Activated naive CD8-positive, alpha-beta T cell treated with anti-CD3 and anti-CD28 coated beads, Interleukin-2, amount 10 ng/mL, durations not matched to agents 7 days and 5 days (primary cell): ENCODE results near the gene RPL31. TPM values are rescaled to one million over a fixed set of nuclear protein-coding genes. Genes with fewer than 3 reads are reported as not detected.

Source experiments
- ATAC-seq: fragments of 150-1000 bp; cut with Tn5 transposase; one replicate; pipeline ENCODE4 v1.10.0; 2021; ENCODE audit warnings: low read depth, moderate library complexity
- POLR2A ChIA-PET: fragments of 350-600 bp; sonication (Branson Sonifier 250); formaldehyde crosslinking; loops from one replicate; lab custom pipeline; 2021; ENCODE audit warnings: antibody characterized with exemption; lab: Charles Lee
- DNase-seq: peaks from one replicate; pipeline ENCODE4 v3.0.0; 2021
- H3K27ac Mint-ChIP-seq: one replicate; pipeline ENCODE4 v1.8.0; 2022; ENCODE audit warnings: mild to moderate bottlenecking, mixed read lengths
- H3K27me3 Mint-ChIP-seq: one replicate; pipeline ENCODE4 v1.8.0; 2022; ENCODE audit warnings: mild to moderate bottlenecking, moderate library complexity, mixed read lengths
- H3K36me3 Mint-ChIP-seq: one replicate; pipeline ENCODE4 v1.8.0; 2021; ENCODE audit warnings: mild to moderate bottlenecking, mixed read lengths
- H3K4me1 Mint-ChIP-seq: one replicate; pipeline ENCODE4 v1.8.0; 2021; ENCODE audit warnings: mixed read lengths
- H3K4me3 Mint-ChIP-seq: one replicate; pipeline ENCODE4 v1.8.0; 2022; ENCODE audit warnings: mild to moderate bottlenecking, moderate library complexity, mixed read lengths
- H3K9me3 Mint-ChIP-seq: one replicate; pipeline ENCODE4 v1.8.0; 2021; ENCODE audit warnings: mixed read lengths
- total RNA-seq, 2 experiments: library from RNA; stranded (reverse); gene quantifications; one replicate each; pipeline ENCODE4 v1.2.3, GENCODE V29; 2021

RPL31 gene
- total RNA-seq, 2 experiments from 2014 or later: 1,575 to 1,632 TPM

DNA sequence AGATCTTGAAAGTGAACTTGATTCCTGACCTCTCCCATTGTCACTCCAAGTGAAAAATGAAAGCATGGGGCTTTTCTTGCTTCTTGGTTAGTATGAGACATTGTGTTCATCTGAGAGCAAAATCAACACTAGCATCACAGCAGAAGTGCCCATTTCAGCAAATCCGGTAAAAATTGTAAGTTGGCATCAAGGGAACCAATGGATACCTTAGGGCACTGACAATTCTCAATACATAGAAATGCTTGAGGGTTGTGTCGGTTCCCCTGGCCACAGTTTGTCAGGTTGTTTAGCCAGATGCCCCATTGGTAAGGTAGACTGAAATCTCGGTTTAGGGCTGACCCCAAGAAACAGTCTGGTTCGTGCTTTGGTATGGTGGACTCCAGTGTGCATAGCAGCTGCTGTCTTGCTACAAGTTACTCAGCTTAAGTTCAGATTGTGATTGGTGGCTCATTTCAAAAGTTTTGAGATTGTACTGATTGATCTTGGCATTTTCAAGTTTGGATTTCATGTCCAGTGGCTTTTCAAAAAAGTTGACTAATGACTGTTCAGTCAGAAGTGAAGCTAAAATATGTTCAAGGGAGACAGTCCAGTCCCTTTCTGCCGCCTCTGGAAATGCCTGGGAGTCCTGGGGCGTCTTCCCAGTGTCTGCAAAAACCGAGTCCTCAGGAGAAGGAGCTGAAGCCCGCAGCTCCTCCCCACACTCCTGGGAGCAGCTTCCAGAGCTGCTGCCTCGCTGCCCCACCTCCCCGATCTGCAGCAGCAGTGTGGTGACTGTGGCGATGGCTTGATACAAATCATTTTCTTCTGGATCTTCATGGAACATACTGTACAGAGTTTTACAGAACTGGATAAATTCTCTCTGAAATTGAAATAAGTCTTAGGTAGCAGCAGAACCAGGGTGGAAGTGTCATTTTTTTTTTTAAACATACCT, 5.6 kb downstream of the RPL31 start:
- ATAC-seq (no peak), DNase-seq (no peak)
- Mint-ChIP-seq H3K4me1 (peaks cover 35% of the 10 kb centered on the region), H3K4me3 (no peak overlapping the region), H3K9me3 (no peaks in the 10 kb centered on the region), H3K27ac (no peak overlapping the region), H3K27me3 (no peaks in the 10 kb centered on the region), H3K36me3 (peaks cover 43% of the 10 kb centered on the region)
- POLR2A ChIA-PET: interaction anchor here (0.6 to 0.9 kb wide), 2 partner anchors 17 to 24 kb away, joined by 3 read pairs; no protein-coding TSS in a partner anchor

DNA sequence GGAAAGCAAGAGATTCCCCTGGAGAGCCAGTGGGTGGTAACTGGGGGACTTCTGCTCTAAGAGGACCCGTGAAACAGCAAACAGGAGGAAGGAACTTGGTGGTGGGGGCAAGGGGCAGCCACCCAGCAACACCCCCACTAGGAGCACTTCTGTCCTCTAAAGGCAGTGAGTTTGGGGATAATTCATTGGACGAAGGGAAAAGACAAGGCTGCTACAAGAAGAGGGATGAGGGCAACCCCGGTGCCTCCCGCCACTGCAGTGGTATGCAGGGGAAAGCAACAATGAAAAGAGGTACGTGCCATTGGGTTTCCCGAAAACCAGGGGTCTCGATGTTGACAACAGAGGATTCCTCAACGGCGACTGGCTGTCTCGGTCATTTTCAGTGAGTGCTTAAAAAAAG, 9.1 kb downstream of the RPL31 start:
- POLR2A ChIA-PET: no interaction called here
- ATAC-seq: no peak
- no peak overlapping the region for H3K27ac Mint-ChIP-seq
- H3K27me3 Mint-ChIP-seq: no peaks in the 10 kb centered on the region
- peaks cover 8% of the 10 kb centered on the region for H3K4me1 Mint-ChIP-seq
- H3K36me3 Mint-ChIP-seq: peaks cover 31% of the 10 kb centered on the region
- no peaks in the 10 kb centered on the region for H3K9me3 Mint-ChIP-seq
- DNase-seq: no peak
- no peak overlapping the region for H3K4me3 Mint-ChIP-seq

DNA sequence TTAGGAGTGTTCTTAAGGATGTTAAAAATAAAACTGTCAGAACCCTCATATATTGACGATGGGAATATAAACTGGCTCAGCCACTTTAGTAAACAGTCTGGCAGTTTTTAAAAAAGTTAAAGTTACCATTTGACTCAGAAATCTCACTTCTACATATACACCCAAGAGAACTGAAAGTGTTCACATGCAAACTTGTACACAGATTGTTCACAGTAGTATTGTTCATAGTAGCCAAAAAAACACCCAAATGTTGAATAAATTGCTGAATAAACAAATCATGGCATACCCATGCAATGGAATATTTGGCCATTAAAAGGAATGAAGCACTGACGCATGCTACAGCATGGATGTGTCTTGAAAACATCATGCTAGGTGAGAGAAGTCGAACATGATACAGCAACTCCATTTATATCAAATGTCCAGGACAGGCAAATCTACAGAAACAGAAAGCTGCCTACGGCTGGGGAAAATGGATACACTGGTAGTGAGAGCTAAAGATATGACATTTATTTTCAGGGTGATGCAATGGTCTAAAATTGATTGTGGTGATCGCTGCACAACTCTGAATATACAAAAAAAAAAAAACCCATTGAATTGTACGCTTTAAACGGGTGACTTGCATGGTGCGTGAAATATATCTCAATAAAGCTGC, 10.1 kb downstream of the RPL31 start:
- Mint-ChIP-seq H3K36me3 (peaks cover 28% of the 10 kb centered on the region), H3K4me3 (no peak overlapping the region), H3K4me1 (peaks cover 5% of the 10 kb centered on the region), H3K27me3 (no peaks in the 10 kb centered on the region), H3K9me3 (no peaks in the 10 kb centered on the region), H3K27ac (no peak overlapping the region)
- ATAC-seq (no peak), DNase-seq (no peak)
- POLR2A ChIA-PET: interaction anchor here (1.8 kb wide), 1 partner anchor 193 kb away, joined by 8 read pairs; no protein-coding TSS in a partner anchor

DNA sequence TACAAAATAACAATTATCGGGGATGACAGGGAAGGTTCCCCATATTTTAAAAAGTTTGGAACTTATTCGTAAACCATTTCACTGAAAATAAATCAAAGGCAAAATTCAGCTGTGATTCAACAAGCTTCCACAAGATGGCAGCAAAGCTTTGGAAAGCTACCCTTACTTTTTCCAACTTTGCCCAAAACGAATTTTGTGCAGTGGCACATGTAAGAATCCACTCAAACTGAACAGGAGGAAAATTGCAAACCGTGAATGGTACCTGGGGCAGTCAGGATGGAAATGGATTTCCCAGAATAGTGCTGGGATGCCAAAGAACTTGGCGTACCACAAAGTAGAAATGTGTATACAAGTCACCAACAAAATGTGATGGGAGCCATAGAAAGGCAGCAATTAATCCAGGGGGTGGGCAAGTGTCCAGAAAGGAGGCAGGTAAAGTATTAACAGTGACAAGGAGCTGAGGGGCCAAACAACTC, 10.7 kb downstream of the RPL31 start:
- no peak for DNase-seq
- peaks cover 5% of the 10 kb centered on the region for H3K4me1 Mint-ChIP-seq
- no peak for ATAC-seq
- no peak overlapping the region for H3K27ac Mint-ChIP-seq
- H3K36me3 Mint-ChIP-seq: peaks cover 26% of the 10 kb centered on the region
- POLR2A ChIA-PET: interaction anchor here (1.8 kb wide), 1 partner anchor 193 kb away, joined by 8 read pairs; no protein-coding TSS in a partner anchor
- H3K4me3 Mint-ChIP-seq: no peak overlapping the region
- H3K27me3 Mint-ChIP-seq: no peaks in the 10 kb centered on the region
- H3K9me3 Mint-ChIP-seq: no peaks in the 10 kb centered on the region

DNA sequence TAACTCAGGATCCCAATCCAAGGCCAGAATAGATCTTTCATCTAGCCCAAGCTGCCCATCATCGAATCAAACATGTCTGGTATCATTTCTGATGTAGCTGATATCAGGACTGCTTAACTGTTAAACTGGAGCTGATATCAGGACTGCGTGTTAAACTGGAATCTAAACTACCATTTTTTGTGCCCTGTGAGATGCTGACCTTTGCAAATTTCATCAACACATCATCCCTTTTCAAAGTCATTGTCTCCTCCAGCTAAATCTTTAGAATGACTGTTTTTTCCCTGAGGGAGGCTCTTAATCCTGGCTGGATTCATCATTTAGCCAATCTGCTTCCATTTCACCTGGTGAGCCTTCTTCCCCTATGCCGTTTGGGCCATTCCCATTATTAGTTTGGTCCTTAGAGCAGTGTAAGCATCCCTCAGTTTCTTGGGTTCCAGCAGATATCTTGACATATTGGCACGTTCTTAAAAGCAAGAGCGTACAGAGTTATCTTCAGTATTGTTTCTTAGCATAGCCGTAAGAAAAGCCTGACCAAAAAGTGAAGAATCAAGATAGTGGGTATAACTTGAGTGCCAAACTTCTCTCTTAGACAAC, 12.3 kb downstream of the RPL31 start:
- Mint-ChIP-seq H3K4me1 (peaks cover 3% of the 10 kb centered on the region), H3K9me3 (no peaks in the 10 kb centered on the region), H3K4me3 (no peak overlapping the region), H3K27ac (no peak overlapping the region), H3K27me3 (no peaks in the 10 kb centered on the region), H3K36me3 (peaks cover 19% of the 10 kb centered on the region)
- POLR2A ChIA-PET: no interaction called here
- ATAC-seq: no peak
- no peak for DNase-seq

DNA sequence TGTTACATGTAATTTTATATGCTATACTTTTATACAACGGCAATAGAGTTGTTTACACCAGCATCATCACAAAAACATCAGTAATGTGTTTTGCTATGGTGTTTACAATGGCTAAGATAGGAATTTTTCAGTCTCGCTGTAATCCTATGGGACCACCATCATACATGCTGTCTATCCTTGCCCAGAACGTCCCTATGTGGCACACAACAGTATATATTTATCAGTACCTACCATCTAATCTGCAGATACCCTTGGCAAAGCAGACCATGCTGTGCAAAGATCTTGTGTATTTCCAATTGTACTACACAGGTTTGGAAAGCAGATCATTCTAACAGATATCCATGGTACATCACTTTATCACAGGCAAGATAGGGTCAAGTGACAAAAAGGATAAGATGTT, 15.3 kb downstream of the RPL31 start:
- Mint-ChIP-seq H3K27ac (no peak overlapping the region), H3K9me3 (no peaks in the 10 kb centered on the region), H3K4me3 (no peak overlapping the region), H3K36me3 (peaks cover 29% of the 10 kb centered on the region), H3K4me1 (peaks cover 1% of the 10 kb centered on the region), H3K27me3 (no peaks in the 10 kb centered on the region)
- DNase-seq (no peak), ATAC-seq (no peak)
- POLR2A ChIA-PET: no interaction called here

DNA sequence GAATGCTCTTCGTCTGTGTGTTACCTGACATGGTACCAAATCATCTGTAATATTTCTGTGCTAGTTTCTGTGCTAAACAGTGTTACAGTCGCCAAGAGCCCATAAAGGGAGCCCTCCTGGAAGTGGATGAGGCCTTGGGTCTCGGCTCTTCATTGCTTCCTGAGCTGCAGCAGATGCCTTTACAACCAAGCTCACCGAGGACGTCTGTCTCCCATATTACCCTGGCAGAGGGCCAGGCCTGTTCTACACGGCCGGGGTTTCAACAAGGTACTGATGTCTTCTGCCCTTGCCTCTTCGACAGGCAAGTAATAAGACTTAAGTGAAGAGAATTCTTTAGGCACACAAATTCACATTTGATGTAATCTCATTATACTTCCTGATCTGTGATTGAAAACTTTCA, 16.8 kb downstream of the RPL31 start:
- Mint-ChIP-seq H3K36me3 (peaks cover 22% of the 10 kb centered on the region), H3K9me3 (no peaks in the 10 kb centered on the region), H3K4me1 (no peaks in the 10 kb centered on the region), H3K27me3 (no peaks in the 10 kb centered on the region), H3K27ac (no peak overlapping the region), H3K4me3 (no peak overlapping the region)
- DNase-seq (no peak), ATAC-seq (no peak)
- POLR2A ChIA-PET: interaction anchor here (0.5 kb wide), 1 partner anchor 479 kb away, joined by 3 read pairs; no protein-coding TSS in a partner anchor

DNA sequence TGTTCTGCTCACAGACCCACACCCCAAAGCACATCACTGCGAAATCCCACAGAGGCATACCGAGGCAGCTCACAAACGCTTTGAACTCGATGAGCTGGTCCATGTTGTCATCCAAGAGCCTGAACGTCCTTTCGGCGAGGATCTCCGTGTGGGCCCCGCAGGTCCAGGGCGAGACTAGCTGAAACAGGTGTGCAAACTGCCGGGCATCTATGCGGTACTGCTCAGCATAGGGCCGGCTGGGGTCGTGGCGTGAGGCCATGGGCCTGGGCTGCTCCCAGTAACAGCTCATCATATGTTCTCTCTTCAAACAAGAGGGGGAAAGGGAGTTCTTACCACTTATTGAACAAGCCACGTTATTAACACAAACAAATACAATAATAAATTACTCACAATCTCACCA, 20.1 kb downstream of the RPL31 start:
- H3K36me3 Mint-ChIP-seq: peaks cover 15% of the 10 kb centered on the region
- no peaks in the 10 kb centered on the region for H3K27me3 Mint-ChIP-seq
- no peak overlapping the region for H3K4me3 Mint-ChIP-seq
- H3K4me1 Mint-ChIP-seq: no peaks in the 10 kb centered on the region
- H3K9me3 Mint-ChIP-seq: no peaks in the 10 kb centered on the region
- DNase-seq (no peak), ATAC-seq (no peak)
- no peak overlapping the region for H3K27ac Mint-ChIP-seq
- POLR2A ChIA-PET: no interaction called here

DNA sequence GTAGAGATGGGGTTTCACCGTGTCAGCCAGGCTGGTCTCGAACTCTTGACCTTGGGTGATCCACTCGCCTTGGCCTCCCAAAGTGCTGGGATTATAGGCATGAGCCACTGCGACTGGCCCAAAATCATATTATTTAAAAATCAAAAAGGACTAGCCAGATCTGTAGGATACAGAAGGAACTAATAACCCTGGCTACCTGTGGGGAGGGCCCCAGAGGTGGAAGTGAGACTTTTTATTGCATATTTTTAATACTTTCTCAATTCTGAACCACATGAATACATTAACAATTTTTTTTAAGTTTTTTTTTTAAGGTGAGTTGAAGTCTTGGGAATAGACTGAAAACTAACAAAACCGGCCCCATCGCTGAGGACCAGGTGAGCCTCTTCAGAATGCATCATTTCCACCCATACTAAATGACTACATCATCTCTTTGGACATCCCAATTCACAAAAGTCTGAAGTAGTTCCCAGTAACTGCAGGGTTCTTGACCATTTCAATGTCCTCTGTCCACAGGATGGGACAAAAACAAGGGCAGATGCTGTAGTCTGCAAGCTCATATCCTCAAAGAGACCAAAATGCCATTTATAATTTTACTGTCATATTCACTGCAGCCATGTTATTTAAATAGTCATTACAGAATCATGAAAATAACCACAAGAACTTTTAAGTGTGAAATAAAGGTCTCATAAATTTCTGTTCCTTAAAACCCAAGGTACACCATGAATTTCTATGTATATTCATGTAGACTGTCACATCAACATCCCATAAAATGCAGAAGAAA, 21.4 kb downstream of the RPL31 start:
- Mint-ChIP-seq H3K4me1 (no peaks in the 10 kb centered on the region), H3K9me3 (no peaks in the 10 kb centered on the region), H3K27ac (no peak overlapping the region), H3K27me3 (no peaks in the 10 kb centered on the region), H3K36me3 (peaks cover 15% of the 10 kb centered on the region), H3K4me3 (no peak overlapping the region)
- no peak for ATAC-seq
- POLR2A ChIA-PET: no interaction called here
- no peak for DNase-seq

DNA sequence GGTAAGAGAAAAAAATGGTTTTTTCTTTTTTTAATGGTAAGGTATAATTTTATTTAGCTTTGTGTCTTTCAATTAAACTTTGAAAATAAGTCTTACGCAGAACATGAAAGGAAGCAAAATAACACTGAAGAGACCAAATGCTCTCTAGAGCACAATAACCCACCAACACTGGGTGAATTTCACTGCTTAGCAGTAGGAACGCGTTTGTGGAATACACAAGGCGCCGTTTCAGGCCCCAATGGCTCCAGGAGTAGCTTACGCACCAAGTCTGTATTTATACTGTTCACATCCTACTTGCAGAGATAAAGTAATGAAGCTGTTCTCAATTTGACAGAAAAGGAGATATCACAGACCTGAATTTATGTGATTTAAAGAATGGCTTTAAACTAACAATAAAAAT, 23.5 kb downstream of the RPL31 start:
- H3K4me3 Mint-ChIP-seq: no peak overlapping the region

DNA sequence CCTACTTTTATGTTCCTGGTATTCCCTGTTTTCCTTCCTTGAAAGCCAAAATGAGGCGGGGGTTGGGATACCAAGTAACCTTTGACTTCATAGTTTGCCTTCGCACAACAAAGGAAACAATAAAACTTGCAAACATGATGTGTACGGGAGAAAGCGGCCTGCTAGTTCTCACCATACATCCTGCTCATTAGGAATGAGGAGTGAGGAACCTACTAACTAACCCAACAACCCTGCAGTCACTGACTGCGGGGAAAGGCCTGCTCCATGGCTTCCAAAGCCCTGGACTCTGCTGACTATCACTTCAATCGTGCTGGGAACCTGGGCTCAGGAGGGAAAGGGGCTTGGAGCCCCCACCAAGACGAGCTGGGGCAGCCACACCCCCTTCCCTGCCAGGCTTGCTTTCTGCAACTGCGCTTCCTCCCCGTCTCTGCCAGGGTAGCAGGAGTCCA, 24.2 kb downstream of the RPL31 start:
- DNase-seq (no peak), ATAC-seq (no peak)
- no peak overlapping the region for H3K4me3 Mint-ChIP-seq
- H3K27me3 Mint-ChIP-seq: no peaks in the 10 kb centered on the region
- H3K27ac Mint-ChIP-seq: no peak overlapping the region
- no peaks in the 10 kb centered on the region for H3K4me1 Mint-ChIP-seq
- POLR2A ChIA-PET: no interaction called here
- H3K36me3 Mint-ChIP-seq: peaks cover 7% of the 10 kb centered on the region
- H3K9me3 Mint-ChIP-seq: no peaks in the 10 kb centered on the region

More for the DNA sequence above, 23.5 kb downstream of the RPL31 start:
- Mint-ChIP-seq H3K36me3 (peaks cover 14% of the 10 kb centered on the region), H3K27ac (no peak overlapping the region), H3K4me1 (no peaks in the 10 kb centered on the region), H3K9me3 (no peaks in the 10 kb centered on the region), H3K27me3 (no peaks in the 10 kb centered on the region)
- POLR2A ChIA-PET: no interaction called here
- no peak for ATAC-seq
- DNase-seq: no peak

DNA sequence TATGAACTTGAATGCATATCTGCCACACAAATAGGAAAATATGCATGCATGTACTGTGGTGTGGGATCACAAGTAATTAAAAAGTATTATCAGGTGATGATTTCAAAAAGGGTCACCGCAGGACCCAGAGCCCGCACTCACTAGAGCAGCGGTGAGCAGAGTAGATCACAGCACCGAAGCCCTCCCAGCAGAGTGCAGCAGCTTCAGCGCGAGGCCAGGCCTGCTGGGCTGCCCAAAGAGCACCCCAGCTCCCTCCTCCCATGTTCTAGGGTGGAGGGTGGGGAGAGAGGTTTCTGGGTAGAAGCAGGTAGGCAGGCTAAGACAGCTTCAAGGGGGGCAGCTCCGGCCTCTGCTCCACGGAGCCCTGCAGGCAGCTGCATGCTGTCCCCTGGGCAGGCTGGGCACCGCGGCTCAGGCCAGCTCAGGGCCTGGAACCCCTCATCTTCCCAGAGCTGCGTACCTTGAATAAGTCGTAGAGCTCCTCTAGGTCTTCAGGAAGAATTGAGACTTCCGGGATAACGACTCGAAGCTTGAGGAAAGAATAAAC, 24.9 kb downstream of the RPL31 start:
- no peaks in the 10 kb centered on the region for H3K4me1 Mint-ChIP-seq
- H3K9me3 Mint-ChIP-seq: no peaks in the 10 kb centered on the region
- DNase-seq: no peak
- POLR2A ChIA-PET: no interaction called here
- H3K4me3 Mint-ChIP-seq: no peak overlapping the region
- no peak for ATAC-seq
- H3K36me3 Mint-ChIP-seq: peaks cover 3% of the 10 kb centered on the region
- no peak overlapping the region for H3K27ac Mint-ChIP-seq
- H3K27me3 Mint-ChIP-seq: no peaks in the 10 kb centered on the region
